ENCODE results near the gene GLRX5. TPM values are rescaled to one million over a fixed set of nuclear protein-coding genes. Genes with fewer than 3 reads are reported as not detected.

The GLRX5 gene
- total RNA-seq, 1 experiment from 2014 or later = 23.2 TPM

DNA sequence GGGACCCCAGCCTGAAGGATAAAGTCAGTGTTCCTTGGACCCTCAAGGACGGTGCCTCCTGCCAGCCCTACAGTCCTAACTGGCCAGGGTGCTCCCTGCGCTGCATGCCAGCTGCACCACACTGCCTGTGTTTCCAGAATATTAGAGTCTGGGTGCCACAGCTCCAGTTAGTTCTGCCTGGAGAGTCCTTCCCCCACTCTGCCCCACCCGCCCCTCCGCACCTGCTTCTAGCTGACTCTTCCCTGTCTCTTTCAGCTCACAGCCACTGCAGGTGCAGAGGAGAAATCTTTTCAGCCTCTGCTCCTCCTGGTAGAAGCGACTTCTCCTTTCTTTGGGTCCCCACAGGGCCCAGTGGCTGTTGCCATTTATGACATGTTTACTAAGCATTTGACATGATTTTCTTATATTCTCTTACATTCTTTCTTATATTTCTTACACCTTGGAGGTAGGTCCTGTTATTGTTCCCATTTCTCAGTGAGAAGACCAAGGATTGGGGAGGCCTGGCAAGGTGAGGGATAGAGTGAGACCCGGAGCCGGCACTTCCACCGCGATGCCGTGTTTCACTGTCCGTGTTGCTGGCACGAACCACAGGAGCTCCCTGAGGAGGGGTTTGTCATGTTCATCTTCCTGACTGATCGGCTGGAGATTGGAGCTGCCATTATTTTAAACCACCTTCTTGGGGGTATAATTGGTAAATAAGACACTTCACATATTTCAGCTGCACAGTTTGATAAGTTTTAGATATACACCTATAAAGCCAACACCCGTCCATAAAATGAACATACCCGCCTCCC lies 47.8 kb upstream of the GLRX5 start:
- ChIA-PET CTCF (no interaction called here), POLR2A (ENCODE audit: unreplicated experiment) (no interaction called here)
- DNase-seq = no peak

DNA sequence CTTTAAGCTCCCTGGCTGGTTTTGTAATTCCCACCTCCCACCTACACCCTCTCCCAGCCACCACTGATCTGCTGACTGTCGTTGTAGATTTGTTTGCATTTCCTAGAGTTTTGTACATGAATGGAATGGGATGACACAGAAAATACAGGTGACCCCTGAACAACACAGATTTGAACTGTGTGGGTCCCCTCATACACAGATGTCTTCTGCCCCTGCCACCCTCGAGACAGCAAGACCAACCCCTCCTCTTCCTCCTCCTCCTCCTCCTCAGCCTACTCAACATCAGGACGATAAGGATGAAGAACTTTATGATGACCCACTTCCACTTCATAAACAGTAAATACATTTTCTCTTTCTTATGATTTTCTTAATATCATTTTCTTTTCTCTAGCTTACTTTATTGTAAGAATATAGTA lies 47.2 kb upstream of the GLRX5 start:
- intact Hi-C loops (cut with micrococcal nuclease; ENCODE audit: unreplicated experiment) = no loop called here
- no peaks in the 10 kb centered on the region for H3K79me2 ChIP-seq (ENCODE audit: low read depth)
- TF ChIP-seq, protein P1, sequence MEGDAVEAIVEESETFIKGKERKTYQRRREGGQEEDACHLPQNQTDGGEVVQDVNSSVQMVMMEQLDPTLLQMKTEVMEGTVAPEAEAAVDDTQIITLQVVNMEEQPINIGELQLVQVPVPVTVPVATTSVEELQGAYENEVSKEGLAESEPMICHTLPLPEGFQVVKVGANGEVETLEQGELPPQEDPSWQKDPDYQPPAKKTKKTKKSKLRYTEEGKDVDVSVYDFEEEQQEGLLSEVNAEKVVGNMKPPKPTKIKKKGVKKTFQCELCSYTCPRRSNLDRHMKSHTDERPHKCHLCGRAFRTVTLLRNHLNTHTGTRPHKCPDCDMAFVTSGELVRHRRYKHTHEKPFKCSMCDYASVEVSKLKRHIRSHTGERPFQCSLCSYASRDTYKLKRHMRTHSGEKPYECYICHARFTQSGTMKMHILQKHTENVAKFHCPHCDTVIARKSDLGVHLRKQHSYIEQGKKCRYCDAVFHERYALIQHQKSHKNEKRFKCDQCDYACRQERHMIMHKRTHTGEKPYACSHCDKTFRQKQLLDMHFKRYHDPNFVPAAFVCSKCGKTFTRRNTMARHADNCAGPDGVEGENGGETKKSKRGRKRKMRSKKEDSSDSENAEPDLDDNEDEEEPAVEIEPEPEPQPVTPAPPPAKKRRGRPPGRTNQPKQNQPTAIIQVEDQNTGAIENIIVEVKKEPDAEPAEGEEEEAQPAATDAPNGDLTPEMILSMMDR (conservative IDR thresholded peaks at IDR 0.05) = no peak
- TF ChIP-seq EZH2 (IDR thresholded peaks at IDR 0.05; ENCODE audit: low read depth) = no peak
- peaks cover 5% of the 10 kb centered on the region; the same call in 1 of the 2 replicates for H3F3A ChIP-seq (ENCODE audit: insufficient read depth, low read depth)
- no peak for DNase-seq
- no TSS peak for BruUV-seq (replicated peaks)
- H3K9me3 ChIP-seq (ENCODE audit: insufficient read depth, low read depth) = no peaks in the 10 kb centered on the region
- ChIA-PET CTCF (no interaction called here), POLR2A (ENCODE audit: unreplicated experiment) (no interaction called here)
- H3K27me3 ChIP-seq (ENCODE audit: insufficient read depth, low read depth) = no peaks in the 10 kb centered on the region
- H3K4me3 ChIP-seq = no peak overlapping the region
- H3K9me2 ChIP-seq (ENCODE audit: insufficient read depth) = no peaks in the 10 kb centered on the region
- no peaks in the 10 kb centered on the region for H3K36me3 ChIP-seq (ENCODE audit: low read depth)
- no peaks in the 10 kb centered on the region for H4K20me1 ChIP-seq (ENCODE audit: insufficient read depth)
- no peak overlapping the region for H3K27ac ChIP-seq
- peaks cover 31% of the 10 kb centered on the region for H3K4me1 ChIP-seq (replicated peaks; ENCODE audit: insufficient read depth)
- no peak overlapping the region for H2AFZ ChIP-seq
- no peak overlapping the region for H3K4me2 ChIP-seq

More for the DNA sequence above, 47.8 kb upstream of the GLRX5 start:
- Histone ChIP-seq H3F3A (ENCODE audit: insufficient read depth, low read depth) (peaks cover 5% of the 10 kb centered on the region; the same call in 1 of the 2 replicates), H3K9me3 (ENCODE audit: insufficient read depth, low read depth) (no peaks in the 10 kb centered on the region), H3K36me3 (ENCODE audit: low read depth) (no peaks in the 10 kb centered on the region), H3K4me1 (replicated peaks; ENCODE audit: insufficient read depth) (peaks cover 34% of the 10 kb centered on the region), H2AFZ (no peak overlapping the region), H3K27me3 (ENCODE audit: insufficient read depth, low read depth) (no peaks in the 10 kb centered on the region), H3K4me2 (no peak overlapping the region), H3K9me2 (ENCODE audit: insufficient read depth) (no peaks in the 10 kb centered on the region), H4K20me1 (ENCODE audit: insufficient read depth) (no peaks in the 10 kb centered on the region), H3K4me3 (no peak overlapping the region), H3K27ac (no peak overlapping the region), H3K79me2 (ENCODE audit: low read depth) (no peaks in the 10 kb centered on the region)
- TF ChIP-seq, protein P1 (conservative IDR thresholded peaks at IDR 0.05) = no peak
- no peak for TF ChIP-seq EZH2 (IDR thresholded peaks at IDR 0.05; ENCODE audit: low read depth)
- intact Hi-C loops (cut with micrococcal nuclease; ENCODE audit: unreplicated experiment) = no loop called here
- BruUV-seq (replicated peaks) = no TSS peak

DNA sequence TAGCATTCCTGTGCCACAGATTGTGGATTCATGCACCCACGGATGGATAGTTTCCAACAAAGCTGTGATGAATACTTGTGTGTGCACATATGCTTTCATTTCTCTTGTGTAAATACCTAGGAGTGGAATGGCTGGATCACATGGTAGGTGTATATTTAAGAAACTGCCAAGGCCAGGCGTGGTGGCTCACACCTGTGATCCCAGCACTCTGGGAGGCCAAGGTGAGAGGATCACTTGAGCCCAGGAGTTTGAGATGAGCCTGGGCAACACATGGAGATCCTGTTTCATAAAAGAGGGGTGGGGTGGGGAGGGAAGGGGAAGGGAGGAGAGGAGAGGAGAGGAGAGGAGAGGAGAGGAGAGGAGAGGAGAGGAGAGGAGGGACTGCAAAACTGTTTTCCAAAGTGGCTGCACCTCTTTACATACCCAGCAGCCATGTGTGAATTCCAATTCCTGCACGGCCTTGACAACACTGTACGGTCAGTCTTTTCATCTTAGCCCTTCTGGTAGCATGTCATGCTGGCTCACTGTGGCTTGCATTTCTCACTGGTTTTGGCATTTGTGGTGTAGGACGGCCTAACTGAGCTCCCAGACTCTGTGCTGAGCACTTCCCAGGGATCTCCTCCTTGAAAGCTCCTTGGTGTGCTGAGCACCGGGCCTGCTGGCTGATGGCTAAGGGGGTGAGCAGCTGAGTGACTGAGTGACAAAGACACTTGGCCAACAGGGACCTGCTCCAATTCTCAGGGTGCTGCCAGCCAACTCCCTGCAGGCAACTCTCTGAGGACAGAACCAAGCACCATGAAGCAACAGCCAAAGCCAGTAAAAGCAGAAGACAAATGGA lies 46.3 kb upstream of the GLRX5 start:
- CTCF ChIA-PET = no interaction called here
- Histone ChIP-seq H3K9me2 (ENCODE audit: insufficient read depth) (no peaks in the 10 kb centered on the region), H3K79me2 (ENCODE audit: low read depth) (no peaks in the 10 kb centered on the region), H3K27me3 (ENCODE audit: insufficient read depth, low read depth) (no peaks in the 10 kb centered on the region), H3K4me3 (no peak overlapping the region), H3K9me3 (ENCODE audit: insufficient read depth, low read depth) (no peaks in the 10 kb centered on the region), H2AFZ (no peak overlapping the region), H3K36me3 (ENCODE audit: low read depth) (no peaks in the 10 kb centered on the region), H3K4me2 (no peak overlapping the region), H3K4me1 (replicated peaks; ENCODE audit: insufficient read depth) (peaks cover 22% of the 10 kb centered on the region), H3K27ac (no peak overlapping the region), H4K20me1 (ENCODE audit: insufficient read depth) (no peaks in the 10 kb centered on the region), H3F3A (ENCODE audit: insufficient read depth, low read depth) (peaks cover 2% of the 10 kb centered on the region; the same call in 1 of the 2 replicates)
- TF ChIP-seq, protein P1 (conservative IDR thresholded peaks at IDR 0.05) = no peak
- no peak for TF ChIP-seq EZH2 (IDR thresholded peaks at IDR 0.05; ENCODE audit: low read depth)
- POLR2A ChIA-PET (ENCODE audit: unreplicated experiment) = no interaction called here
- no peak for DNase-seq
- intact Hi-C loops (cut with micrococcal nuclease; ENCODE audit: unreplicated experiment) = no loop called here
- no TSS peak for BruUV-seq (replicated peaks)
